Measurements from ENCODE around the gene TMEM132D.

GRCh38 chr12:129790331-129790730, 113.5 kb downstream of the TMEM132D start:
- TF ChIP-seq, protein P1, sequence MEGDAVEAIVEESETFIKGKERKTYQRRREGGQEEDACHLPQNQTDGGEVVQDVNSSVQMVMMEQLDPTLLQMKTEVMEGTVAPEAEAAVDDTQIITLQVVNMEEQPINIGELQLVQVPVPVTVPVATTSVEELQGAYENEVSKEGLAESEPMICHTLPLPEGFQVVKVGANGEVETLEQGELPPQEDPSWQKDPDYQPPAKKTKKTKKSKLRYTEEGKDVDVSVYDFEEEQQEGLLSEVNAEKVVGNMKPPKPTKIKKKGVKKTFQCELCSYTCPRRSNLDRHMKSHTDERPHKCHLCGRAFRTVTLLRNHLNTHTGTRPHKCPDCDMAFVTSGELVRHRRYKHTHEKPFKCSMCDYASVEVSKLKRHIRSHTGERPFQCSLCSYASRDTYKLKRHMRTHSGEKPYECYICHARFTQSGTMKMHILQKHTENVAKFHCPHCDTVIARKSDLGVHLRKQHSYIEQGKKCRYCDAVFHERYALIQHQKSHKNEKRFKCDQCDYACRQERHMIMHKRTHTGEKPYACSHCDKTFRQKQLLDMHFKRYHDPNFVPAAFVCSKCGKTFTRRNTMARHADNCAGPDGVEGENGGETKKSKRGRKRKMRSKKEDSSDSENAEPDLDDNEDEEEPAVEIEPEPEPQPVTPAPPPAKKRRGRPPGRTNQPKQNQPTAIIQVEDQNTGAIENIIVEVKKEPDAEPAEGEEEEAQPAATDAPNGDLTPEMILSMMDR (IDR thresholded peaks at IDR 0.05; ENCODE audit: low read depth, low read length, missing input control): no peak
- TF ChIP-seq RAD21 (IDR thresholded peaks at IDR 0.05) (no peak), MAX (IDR thresholded peaks at IDR 0.05) (no peak), GABPA (IDR thresholded peaks at IDR 0.05 in 1 of 2, conservative IDR thresholded peaks at IDR 0.05 in 1 of 2) (no peak), NR2F2 (IDR thresholded peaks at IDR 0.05) (no peak), FOXA1 (IDR thresholded peaks at IDR 0.05) (no peak), REST (IDR thresholded peaks at IDR 0.05) (no peak), SP1 (IDR thresholded peaks at IDR 0.05) (no peak), YY1 (IDR thresholded peaks at IDR 0.05) (no peak), EGR1 (IDR thresholded peaks at IDR 0.05; ENCODE audit: low read depth in 2 of 2) (no peak), ZBTB33 (IDR thresholded peaks at IDR 0.05) (no peak), JUND (IDR thresholded peaks at IDR 0.05) (no peak), TAF1 (conservative IDR thresholded peaks at IDR 0.05) (no peak), FOXA2 (IDR thresholded peaks at IDR 0.05) (no peak)

Data from liver (tissue), 3 donors.